Fibroblast of skin of back (primary cell): Measurements from ENCODE around the gene ZAP70.

Experiments
- DNase-seq: peaks from one replicate; pipeline ENCODE4 v3.0.0-alpha.2; 2013

ZAP70 gene

DNA sequence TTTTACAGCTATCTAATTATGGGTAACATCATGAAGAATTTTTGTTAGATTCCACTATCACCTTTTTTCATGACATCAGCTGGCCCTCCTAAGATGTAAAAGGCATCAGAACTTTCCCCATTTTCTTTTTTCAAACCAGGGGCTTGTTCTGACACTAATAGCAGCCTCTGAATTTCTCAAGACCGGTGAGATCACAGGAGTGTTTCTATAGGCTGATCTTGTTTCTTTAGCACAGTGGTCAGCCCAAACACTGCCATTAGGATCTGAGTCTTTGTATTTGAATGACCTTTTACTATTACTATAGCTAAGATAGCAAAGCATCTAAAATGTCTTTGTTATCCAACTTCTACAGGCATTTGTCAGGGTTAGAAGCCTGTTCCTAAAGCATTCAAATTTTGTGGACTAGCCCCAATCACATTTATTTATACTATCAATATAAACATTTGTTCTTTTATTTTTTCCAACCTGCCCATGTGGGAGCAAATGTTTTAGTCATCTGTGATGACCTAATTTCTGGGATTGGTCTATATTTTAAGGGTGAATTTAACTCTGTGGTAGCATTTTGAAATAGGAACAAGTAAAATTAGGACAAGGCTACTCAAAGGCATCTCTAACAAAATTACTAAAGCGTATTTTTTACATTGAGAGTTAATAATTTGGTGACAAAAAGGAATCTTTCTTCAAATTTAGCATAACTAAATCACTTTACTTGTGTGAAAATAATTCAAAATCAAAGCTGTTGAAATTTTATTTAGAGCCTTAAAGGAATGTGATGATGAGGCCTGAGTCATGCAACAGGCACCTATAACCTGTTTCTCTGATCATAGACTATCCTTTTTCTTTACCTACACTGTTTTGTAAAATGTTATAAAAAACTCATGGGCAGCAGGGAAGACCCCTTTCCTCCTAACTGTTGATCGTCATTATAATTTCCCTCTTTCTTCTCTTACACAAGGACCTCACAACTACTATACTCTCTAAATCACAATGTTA is 39.3 kb downstream of the ZAP70 start:
- DNase-seq: no peak

- DNase-seq: no peak
Observed at GRCh38 chr2:97754690-97755346, 41.4 kb downstream of the ZAP70 start.

- DNase-seq: no peak
Observed at GRCh38 chr2:97755491-97755890, 42.1 kb downstream of the ZAP70 start.

- no peak for DNase-seq
Observed at GRCh38 chr2:97757062-97757461, 43.7 kb downstream of the ZAP70 start.

GRCh38 chr2:97758131-97758705 is 44.8 kb downstream of the ZAP70 start:
- DNase-seq: no peak

DNA sequence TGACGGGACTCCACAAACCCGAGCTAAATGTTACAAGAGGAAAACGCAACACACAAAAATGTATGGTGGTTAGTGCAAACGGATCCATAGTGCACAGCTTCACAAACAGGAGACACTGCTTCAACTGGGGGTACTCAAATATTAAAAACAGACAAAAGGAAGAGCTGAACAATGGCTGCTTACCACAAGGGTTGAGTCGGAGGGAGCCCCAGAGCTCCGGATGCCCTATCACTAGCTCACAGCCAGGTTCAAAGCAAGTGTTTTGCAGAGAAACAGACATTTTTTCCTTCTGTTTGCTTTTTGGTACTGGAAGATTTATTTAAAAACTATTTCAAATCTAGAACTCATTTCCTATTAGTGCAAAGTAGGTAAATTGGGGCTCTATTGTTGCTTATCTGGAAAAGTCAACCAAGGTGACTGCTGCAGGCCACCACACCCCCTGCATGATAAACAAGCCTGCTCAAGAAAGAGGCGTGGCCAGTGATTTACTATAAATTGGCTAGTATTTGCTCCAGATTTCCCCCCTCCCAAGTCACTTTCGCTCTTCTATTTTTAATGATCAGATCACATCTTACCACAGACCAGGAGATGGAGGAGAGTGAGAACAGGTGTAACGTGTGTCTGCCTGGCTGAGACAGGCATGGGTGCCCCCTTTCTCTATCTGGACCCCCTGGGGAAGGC is 46.5 kb downstream of the ZAP70 start:
- DNase-seq: no peak

GRCh38 chr2:97760480-97761049 is 47.2 kb downstream of the ZAP70 start:
- DNase-seq: no peak

DNA sequence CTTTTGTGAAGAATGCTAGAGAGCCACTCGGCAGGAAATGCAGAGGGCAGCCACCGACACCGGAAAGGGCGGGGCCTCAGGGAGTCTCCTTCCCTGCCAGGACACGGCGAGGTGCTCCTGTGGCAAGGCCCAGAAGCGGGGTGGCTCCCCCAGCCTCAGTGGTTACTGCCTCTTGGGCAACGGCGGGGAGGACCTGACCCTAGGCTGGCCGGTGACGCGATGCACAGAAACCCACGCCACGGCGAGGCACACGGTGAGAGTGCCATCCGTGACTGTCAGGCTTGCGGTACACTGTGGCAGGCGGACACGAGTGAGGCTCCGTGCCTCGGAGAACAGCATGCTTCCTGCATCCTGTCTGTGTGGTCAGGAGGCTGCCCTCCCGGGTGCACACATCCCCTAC is 47.8 kb downstream of the ZAP70 start:
- DNase-seq: no peak

DNA sequence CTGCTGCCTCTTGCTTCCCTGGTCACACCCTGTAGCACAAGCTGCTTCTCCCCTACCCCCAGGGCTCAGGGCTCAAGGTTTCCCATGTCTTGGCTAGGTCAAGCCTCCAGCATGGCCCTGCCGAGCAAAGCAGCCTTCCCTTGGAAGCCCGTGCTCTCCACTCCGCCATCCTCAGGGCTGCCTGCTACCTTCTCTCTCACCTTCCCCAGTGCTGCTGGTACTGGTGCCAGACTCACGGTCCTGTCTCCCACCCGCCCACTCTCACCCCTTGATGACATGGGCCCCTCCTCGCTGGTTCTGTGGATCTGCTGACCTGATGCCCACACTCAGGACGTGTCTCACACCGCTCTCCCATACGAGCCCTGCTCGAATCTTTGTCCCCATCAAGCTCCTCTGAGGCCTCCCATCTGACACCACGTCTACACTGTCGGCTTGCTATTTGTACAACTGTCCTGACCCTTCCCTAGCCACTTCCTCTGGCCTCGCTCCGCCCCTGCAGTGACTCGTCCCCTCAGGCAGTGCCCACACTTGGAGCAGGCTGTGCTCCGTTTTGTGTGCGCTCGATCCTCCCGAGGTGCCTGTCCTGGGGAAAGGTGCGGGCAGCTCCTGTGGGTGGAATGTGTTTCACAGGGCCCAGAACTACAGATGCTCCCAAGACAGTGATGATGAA is 49.9 kb downstream of the ZAP70 start:
- peak; percentile 10 for DNase-seq

- no peak for DNase-seq
Observed at GRCh38 chr2:97764559-97765263, 51.3 kb downstream of the ZAP70 start.

- DNase-seq: no peak
Observed at GRCh38 chr2:97765933-97766332, 52.6 kb downstream of the ZAP70 start.

GRCh38 chr2:97766567-97766966 is 53.2 kb downstream of the ZAP70 start:
- DNase-seq: no peak

DNA sequence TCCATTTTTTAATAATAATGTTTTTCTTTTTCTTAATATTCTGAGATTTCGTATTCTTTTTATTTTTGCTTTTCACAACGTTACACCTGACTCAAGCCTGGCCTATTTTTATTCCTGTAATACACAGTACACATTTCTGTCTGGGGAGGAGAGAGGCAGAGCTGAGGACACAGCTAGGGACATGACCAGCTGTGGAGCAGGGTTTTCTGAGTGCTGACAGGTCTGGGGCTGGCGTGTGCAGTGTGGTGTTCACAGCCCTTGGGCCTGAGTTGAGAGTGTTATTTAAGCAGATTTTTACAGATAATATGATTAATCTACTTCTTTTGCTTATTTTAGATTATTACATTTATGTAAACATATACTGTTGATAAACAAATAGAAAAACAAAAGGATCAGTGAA is 55.9 kb downstream of the ZAP70 start:
- no peak for DNase-seq

GRCh38 chr2:97769711-97770110 is 56.3 kb downstream of the ZAP70 start:
- DNase-seq: no peak

DNA sequence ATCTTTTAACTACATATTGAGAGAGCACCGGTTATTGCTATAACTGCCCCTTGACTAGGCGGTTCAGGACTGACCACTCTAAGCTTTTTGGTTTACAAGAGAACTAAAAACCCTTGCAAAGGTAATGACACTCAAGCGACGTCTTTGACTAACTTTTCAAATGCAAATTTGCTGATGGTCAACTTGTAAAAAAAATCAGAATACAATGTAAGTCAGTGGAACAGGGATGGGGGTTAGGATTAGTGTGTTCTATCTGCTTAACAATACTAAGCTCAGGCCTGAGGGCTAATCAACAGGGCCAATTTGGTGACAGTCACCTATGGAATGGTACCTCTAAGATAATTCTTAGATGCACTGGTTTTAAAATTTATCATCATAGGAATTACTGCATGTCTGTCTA is 57.1 kb downstream of the ZAP70 start:
- DNase-seq: no peak

DNA sequence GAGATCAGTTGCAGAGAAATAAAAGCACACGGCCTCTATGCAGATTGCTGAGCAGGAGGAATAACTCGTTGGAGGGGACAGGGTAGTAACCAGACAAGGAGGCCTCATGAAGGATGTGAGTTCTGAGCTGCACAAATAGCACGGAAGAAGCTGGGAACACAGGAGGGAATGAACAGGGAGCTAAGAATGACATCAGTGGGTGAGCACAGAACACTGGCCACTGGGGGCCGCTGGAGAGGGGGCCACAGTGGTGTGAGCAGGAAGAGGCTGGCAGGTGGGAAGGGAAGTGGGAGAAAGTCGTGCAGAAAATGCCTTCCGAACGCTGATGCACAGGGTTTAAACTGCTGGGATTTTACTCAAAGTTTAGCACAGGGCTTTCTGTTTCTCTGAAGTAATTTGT is 61.0 kb downstream of the ZAP70 start:
- no peak for DNase-seq

DNA sequence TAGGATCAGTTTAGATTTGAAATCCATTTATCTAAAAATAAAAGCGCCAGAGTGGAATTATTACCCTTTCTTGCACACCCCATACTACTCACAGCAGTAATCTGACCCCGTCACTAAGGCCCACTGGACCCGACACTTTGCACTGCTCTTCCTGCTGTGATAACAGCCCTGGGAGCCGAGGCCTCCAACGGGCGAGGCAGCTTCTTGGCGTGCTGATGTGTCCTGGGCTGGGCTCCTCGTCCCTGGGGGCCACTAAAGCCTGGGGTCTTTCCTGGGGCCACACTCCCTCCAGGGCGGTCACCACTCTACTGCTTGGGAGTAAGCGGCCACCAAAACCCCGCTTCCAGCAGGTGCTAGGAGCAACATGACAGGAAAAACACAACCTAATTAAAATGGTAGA is 61.7 kb downstream of the ZAP70 start:
- DNase-seq: no peak

GRCh38 chr2:97779141-97779540 is 65.8 kb downstream of the ZAP70 start:
- no peak for DNase-seq

- DNase-seq: no peak
Observed at GRCh38 chr2:97781981-97782380, 68.6 kb downstream of the ZAP70 start.

- DNase-seq: no peak
Observed at GRCh38 chr2:97784953-97785352, 71.6 kb downstream of the ZAP70 start.

DNA sequence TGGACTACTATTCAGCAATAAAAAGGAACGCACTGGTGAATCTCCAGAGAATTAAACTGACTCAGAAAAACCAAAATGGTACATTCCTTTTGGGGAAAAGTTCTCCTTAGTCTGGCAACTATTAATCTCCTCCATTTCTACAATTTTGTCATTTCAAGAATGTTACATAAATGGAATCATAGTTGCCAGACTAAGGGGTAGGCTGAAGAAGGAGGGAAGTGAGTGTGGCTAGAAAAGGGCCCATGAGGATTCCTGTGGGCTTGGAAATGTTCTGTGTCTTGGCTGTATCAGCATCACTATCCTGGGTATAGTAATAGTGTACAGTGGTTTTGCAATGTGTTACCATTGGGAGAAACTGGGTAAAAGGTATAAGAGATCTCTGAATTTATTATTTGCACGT is 72.4 kb downstream of the ZAP70 start:
- no peak for DNase-seq
